ENCODE results near the gene RPL41. TPM values are rescaled to one million over a fixed set of nuclear protein-coding genes. Genes with fewer than 3 reads are reported as not detected.

RPL41 gene
- total RNA-seq, 1 donor from 2014 or later, result 3,078 TPM

GRCh38 chr12:56104815-56105608 lies 11.4 kb upstream of the RPL41 start:
- Histone ChIP-seq H4K20me1 (ENCODE audit: insufficient read depth, low read length) (peaks cover 20% of the 10 kb centered on the region), H3K4me3 (ENCODE audit: insufficient read depth, low read depth, low read length) (peak overlapping the region; percentile 90), H3K79me2 (ENCODE audit: insufficient read depth, low read length) (peaks cover 43% of the 10 kb centered on the region), H2AFZ (ENCODE audit: low read depth, low read length) (peak overlapping the region; percentile 92), H3K9me3 (ENCODE audit: insufficient read depth, low read depth, low read length) (no peaks in the 10 kb centered on the region), H3K4me2 (ENCODE audit: low read length) (peak overlapping the region; percentile 88), H3K27me3 (ENCODE audit: insufficient read depth, low read length) (no peaks in the 10 kb centered on the region), H3K27ac (ENCODE audit: low read depth, low read length) (peak overlapping the region; percentile 85), H3K9ac (ENCODE audit: low read length) (peak overlapping the region; percentile 99), H3K36me3 (ENCODE audit: insufficient read depth, low read length) (peaks cover 18% of the 10 kb centered on the region), H3K4me1 (ENCODE audit: insufficient read depth, low read length) (no peaks in the 10 kb centered on the region)
- no peak for TF ChIP-seq EZH2 (IDR thresholded peaks at IDR 0.05; ENCODE audit: insufficient read depth, low read length)
- no peak for TF ChIP-seq CTCF (IDR thresholded peaks at IDR 0.05; ENCODE audit: insufficient read depth, low read depth, low read length)
- H3K27me3 Mint-ChIP-seq (ENCODE audit: low read depth, unreplicated experiment), result no peaks in the 10 kb centered on the region
- peak overlapping the region; percentile 95 for H3K27ac Mint-ChIP-seq (ENCODE audit: unreplicated experiment)
- FAIRE-seq (no peak), DNase-seq (ENCODE audit: low read depth) (no peak)
- peak overlapping the region; percentile 99 for H3K4me3 Mint-ChIP-seq (ENCODE audit: unreplicated experiment)
- H3K36me3 Mint-ChIP-seq (ENCODE audit: low read depth, unreplicated experiment), result peaks cover 10% of the 10 kb centered on the region
- H3K4me1 Mint-ChIP-seq (ENCODE audit: low read depth, unreplicated experiment), result peaks cover 12% of the 10 kb centered on the region
- H3K9me3 Mint-ChIP-seq (ENCODE audit: unreplicated experiment), result no peaks in the 10 kb centered on the region

GRCh38 chr12:56105609-56105902 lies 10.9 kb upstream of the RPL41 start:
- Histone ChIP-seq H2AFZ (ENCODE audit: low read depth, low read length) (no peak overlapping the region), H3K27me3 (ENCODE audit: insufficient read depth, low read length) (no peaks in the 10 kb centered on the region), H3K4me2 (ENCODE audit: low read length) (peak overlapping the region; percentile 88), H3K4me3 (ENCODE audit: insufficient read depth, low read depth, low read length) (peak overlapping the region; percentile 90), H3K79me2 (ENCODE audit: insufficient read depth, low read length) (peaks cover 43% of the 10 kb centered on the region), H3K9ac (ENCODE audit: low read length) (peak overlapping the region; percentile 99), H4K20me1 (ENCODE audit: insufficient read depth, low read length) (peaks cover 20% of the 10 kb centered on the region), H3K36me3 (ENCODE audit: insufficient read depth, low read length) (peaks cover 21% of the 10 kb centered on the region), H3K27ac (ENCODE audit: low read depth, low read length) (no peak overlapping the region), H3K9me3 (ENCODE audit: insufficient read depth, low read depth, low read length) (no peaks in the 10 kb centered on the region), H3K4me1 (ENCODE audit: insufficient read depth, low read length) (no peaks in the 10 kb centered on the region)
- no peak for TF ChIP-seq EZH2 (IDR thresholded peaks at IDR 0.05; ENCODE audit: insufficient read depth, low read length)
- TF ChIP-seq CTCF (IDR thresholded peaks at IDR 0.05; ENCODE audit: insufficient read depth, low read depth, low read length), result no peak
- Mint-ChIP-seq H3K36me3 (ENCODE audit: low read depth, unreplicated experiment) (peaks cover 15% of the 10 kb centered on the region), H3K27ac (ENCODE audit: unreplicated experiment) (peak overlapping the region; percentile 95), H3K4me1 (ENCODE audit: low read depth, unreplicated experiment) (peaks cover 12% of the 10 kb centered on the region), H3K4me3 (ENCODE audit: unreplicated experiment) (peak overlapping the region; percentile 99), H3K9me3 (ENCODE audit: unreplicated experiment) (no peaks in the 10 kb centered on the region), H3K27me3 (ENCODE audit: low read depth, unreplicated experiment) (no peaks in the 10 kb centered on the region)
- FAIRE-seq, result no peak
- DNase-seq (ENCODE audit: low read depth), result no peak

GRCh38 chr12:56107242-56107641 lies 9.2 kb upstream of the RPL41 start:
- no peaks in the 10 kb centered on the region for H3K9me3 ChIP-seq (ENCODE audit: insufficient read depth, low read depth, low read length)
- DNase-seq (ENCODE audit: low read depth), result no peak
- peaks cover 43% of the 10 kb centered on the region for H3K79me2 ChIP-seq (ENCODE audit: insufficient read depth, low read length)
- peak overlapping the region; percentile 1 for H3K9ac ChIP-seq (ENCODE audit: low read length)
- no peak overlapping the region for H3K4me3 Mint-ChIP-seq (ENCODE audit: unreplicated experiment)
- H3K27ac Mint-ChIP-seq (ENCODE audit: unreplicated experiment), result no peak overlapping the region
- H3K36me3 Mint-ChIP-seq (ENCODE audit: low read depth, unreplicated experiment), result peaks cover 13% of the 10 kb centered on the region
- H3K4me1 ChIP-seq (ENCODE audit: insufficient read depth, low read length), result no peaks in the 10 kb centered on the region
- H3K36me3 ChIP-seq (ENCODE audit: insufficient read depth, low read length), result peaks cover 35% of the 10 kb centered on the region
- peaks cover 12% of the 10 kb centered on the region for H3K4me1 Mint-ChIP-seq (ENCODE audit: low read depth, unreplicated experiment)
- no peak for FAIRE-seq
- H4K20me1 ChIP-seq (ENCODE audit: insufficient read depth, low read length), result peaks cover 20% of the 10 kb centered on the region
- H3K4me2 ChIP-seq (ENCODE audit: low read length), result no peak overlapping the region
- H3K27ac ChIP-seq (ENCODE audit: low read depth, low read length), result no peak overlapping the region
- H3K27me3 ChIP-seq (ENCODE audit: insufficient read depth, low read length), result no peaks in the 10 kb centered on the region
- H3K4me3 ChIP-seq (ENCODE audit: insufficient read depth, low read depth, low read length), result no peak overlapping the region
- no peak overlapping the region for H2AFZ ChIP-seq (ENCODE audit: low read depth, low read length)
- TF ChIP-seq EZH2 (IDR thresholded peaks at IDR 0.05; ENCODE audit: insufficient read depth, low read length), result no peak
- TF ChIP-seq CTCF (IDR thresholded peaks at IDR 0.05; ENCODE audit: insufficient read depth, low read depth, low read length), result no peak
- no peaks in the 10 kb centered on the region for H3K9me3 Mint-ChIP-seq (ENCODE audit: unreplicated experiment)
- H3K27me3 Mint-ChIP-seq (ENCODE audit: low read depth, unreplicated experiment), result no peaks in the 10 kb centered on the region
